Activated B cell treated with CpG ODN at 0.5 μM for 24 hours (primary cell): Measurements from ENCODE around the gene TRIAP1. TPM values are rescaled to one million over a fixed set of nuclear protein-coding genes. Genes with fewer than 3 reads are reported as not detected.

Experiments used
- ATAC-seq: fragments of 200-7000 bp; cut with Tn5 transposase; one replicate; pipeline ENCODE4 v1.10.0; 2021; ENCODE audit warnings: low read depth, mild to moderate bottlenecking, moderate library complexity
- CTCF ChIA-PET: fragments of 350-600 bp; sonication (Branson Sonifier 250); formaldehyde crosslinking; loops from one replicate; lab custom pipeline; 2021; ENCODE audit warnings: antibody characterized with exemption; lab: Charles Lee
- POLR2A ChIA-PET: fragments of 350-600 bp; sonication (Branson Sonifier 250); formaldehyde crosslinking; loops from one replicate; lab custom pipeline; 2021; ENCODE audit warnings: antibody characterized with exemption; lab: Charles Lee
- DNase-seq: peaks from one replicate; pipeline ENCODE4 v3.0.0; 2022
- H3K27ac Mint-ChIP-seq: one replicate; pipeline ENCODE4 v1.8.0; 2020; ENCODE audit warnings: mixed read lengths
- H3K27me3 Mint-ChIP-seq: one replicate; pipeline ENCODE4 v1.8.0; 2021; ENCODE audit warnings: mixed read lengths
- H3K36me3 Mint-ChIP-seq: one replicate; pipeline ENCODE4 v1.8.0; 2021; ENCODE audit warnings: low read depth, mixed read lengths
- H3K4me1 Mint-ChIP-seq: one replicate; pipeline ENCODE4 v1.8.0; 2021; ENCODE audit warnings: mixed read lengths
- H3K4me3 Mint-ChIP-seq: one replicate; pipeline ENCODE4 v1.8.0; 2020; ENCODE audit warnings: mild to moderate bottlenecking, mixed read lengths
- H3K9me3 Mint-ChIP-seq: one replicate; pipeline ENCODE4 v1.8.0; 2020; ENCODE audit warnings: mixed read lengths
- CTCF ChIP-seq: fragments of 200-600 bp; IDR thresholded peaks from one replicate; pipeline ENCODE4 v1.8.0; 2022; ENCODE audit warnings: antibody characterized with exemption, mild to moderate bottlenecking
- intact Hi-C: fragments of 100-400 bp; cut with micrococcal nuclease; formaldehyde crosslinking; loops from one replicate; pipeline ENCODE4 v1.15.1; 2024
- total RNA-seq: library from RNA; stranded (reverse); gene quantifications from 2 replicates; pipeline ENCODE4 v1.2.3, GENCODE V29; 2022

The TRIAP1 gene
- total RNA-seq, 1 donor from 2014 or later = 18.2 TPM

- CTCF ChIA-PET = no interaction called here
- H3K9me3 Mint-ChIP-seq = no peaks in the 10 kb centered on the region
- TF ChIP-seq CTCF = no peak
- no peak overlapping the region for H3K27ac Mint-ChIP-seq
- H3K4me1 Mint-ChIP-seq = no peaks in the 10 kb centered on the region
- POLR2A ChIA-PET = no interaction called here
- H3K36me3 Mint-ChIP-seq = no peaks in the 10 kb centered on the region
- no peak for ATAC-seq
- DNase-seq = no peak
- intact Hi-C loops = no loop called here
- H3K4me3 Mint-ChIP-seq = no peak overlapping the region
- H3K27me3 Mint-ChIP-seq = peaks cover 14% of the 10 kb centered on the region
These were observed 32.1 kb downstream of the TRIAP1 start for GRCh38 chr12:120413901-120414695.

GRCh38 chr12:120412421-120412820 lies 33.8 kb downstream of the TRIAP1 start:
- ChIA-PET POLR2A (no interaction called here), CTCF (no interaction called here)
- TF ChIP-seq CTCF = no peak
- Mint-ChIP-seq H3K4me3 (no peak overlapping the region), H3K4me1 (no peaks in the 10 kb centered on the region), H3K27me3 (peaks cover 14% of the 10 kb centered on the region), H3K9me3 (no peaks in the 10 kb centered on the region), H3K27ac (no peak overlapping the region), H3K36me3 (no peaks in the 10 kb centered on the region)
- DNase-seq (no peak), ATAC-seq (no peak)
- intact Hi-C loops = no loop called here

GRCh38 chr12:120408771-120409170 lies 37.4 kb downstream of the TRIAP1 start:
- ChIA-PET CTCF (no interaction called here), POLR2A (no interaction called here)
- no peak for DNase-seq
- intact Hi-C loops = no loop called here
- no peak for TF ChIP-seq CTCF
- Mint-ChIP-seq H3K36me3 (no peaks in the 10 kb centered on the region), H3K27me3 (peaks cover 8% of the 10 kb centered on the region), H3K4me3 (no peak overlapping the region), H3K9me3 (no peaks in the 10 kb centered on the region), H3K4me1 (no peaks in the 10 kb centered on the region), H3K27ac (no peak overlapping the region)
- ATAC-seq = no peak

- intact Hi-C loops = no loop called here
- no peak overlapping the region for H3K27ac Mint-ChIP-seq
- H3K4me3 Mint-ChIP-seq = no peak overlapping the region
- H3K27me3 Mint-ChIP-seq = peaks cover 13% of the 10 kb centered on the region
- H3K4me1 Mint-ChIP-seq = no peaks in the 10 kb centered on the region
- ATAC-seq = no peak
- no peak for TF ChIP-seq CTCF
- DNase-seq = no peak
- ChIA-PET CTCF (no interaction called here), POLR2A (no interaction called here)
- H3K36me3 Mint-ChIP-seq = no peaks in the 10 kb centered on the region
- H3K9me3 Mint-ChIP-seq = no peaks in the 10 kb centered on the region
These were observed 39.6 kb downstream of the TRIAP1 start for GRCh38 chr12:120406553-120406952.

- no peak overlapping the region for H3K27ac Mint-ChIP-seq
- CTCF ChIA-PET = no interaction called here
- TF ChIP-seq CTCF = no peak
- no peak for ATAC-seq
- peaks cover 13% of the 10 kb centered on the region for H3K27me3 Mint-ChIP-seq
- DNase-seq = no peak
- no peaks in the 10 kb centered on the region for H3K9me3 Mint-ChIP-seq
- no peak overlapping the region for H3K4me3 Mint-ChIP-seq
- POLR2A ChIA-PET = no interaction called here
- intact Hi-C loops = no loop called here
- no peaks in the 10 kb centered on the region for H3K4me1 Mint-ChIP-seq
- H3K36me3 Mint-ChIP-seq = no peaks in the 10 kb centered on the region
These were observed 40.1 kb downstream of the TRIAP1 start for GRCh38 chr12:120406069-120406468.
